ENCODE data around the gene BCKDHA. TPM values are rescaled to one million over a fixed set of nuclear protein-coding genes. Genes with fewer than 3 reads are reported as not detected.

Gene BCKDHA
- total and polyA plus RNA-seq, 2 donors (not counting 3 experiments of a cell fraction or from before 2014, with no cell fraction given) = 16.5 to 50.4 TPM

GRCh38 chr19:41416194-41416674 lies 18.6 kb downstream of the BCKDHA start:
- FAIRE-seq (no peak), DNase-seq (ENCODE audit: low read depth, low spot score) (no peak)
- H3K9ac ChIP-seq (replicated peaks; ENCODE audit: extremely low read depth, insufficient read depth, low read length) = no peak overlapping the region
- TF ChIP-seq MYC (IDR thresholded peaks at IDR 0.05; ENCODE audit: low read depth, low read length) (no peak), FOS (IDR thresholded peaks at IDR 0.05; ENCODE audit: borderline replicate concordance, insufficient read depth, low read length) (no peak), EZH2 (IDR thresholded peaks at IDR 0.05; ENCODE audit: borderline replicate concordance, low read depth, low read length, severe bottlenecking) (no peak), CTCF (IDR thresholded peaks at IDR 0.05; ENCODE audit: extremely low read depth in 1 of 2, insufficient read depth in 1 of 2, low read depth in 1 of 2, low read length in 2 of 2) (no peak)
- H3K27ac ChIP-seq (ENCODE audit: insufficient read depth, low read depth, low read length) = no peak overlapping the region
- CTCF ChIA-PET = no interaction called here
- no peaks in the 10 kb centered on the region for H3K27me3 ChIP-seq (ENCODE audit: control insufficient read depth in 2 of 2, insufficient read depth in 2 of 2, low read length in 2 of 2)
- POLR2A ChIA-PET = no interaction called here
- H3K9me1 ChIP-seq (replicated peaks; ENCODE audit: control insufficient read depth, extremely low read depth, insufficient read depth, low read length) = no peaks in the 10 kb centered on the region
- H3K4me2 ChIP-seq (ENCODE audit: insufficient read depth, low read length) = no peak overlapping the region
- H3K4me1 ChIP-seq (ENCODE audit: control insufficient read depth, extremely low read depth, insufficient read depth, low read length) = no peaks in the 10 kb centered on the region
- H3K4me3 ChIP-seq (replicated peaks in 1 of 3; ENCODE audit: insufficient read depth in 1 of 3, low read depth in 1 of 3, low read length in 3 of 3) = no peak overlapping the region
- H3K79me2 ChIP-seq (ENCODE audit: control insufficient read depth, insufficient read depth, low read length) = no peaks in the 10 kb centered on the region
- intact Hi-C loops (cut with micrococcal nuclease) = no loop called here
- peaks cover 0 to 35% of the 10 kb centered on the region in 2 experiments for H3K36me3 ChIP-seq (ENCODE audit: control insufficient read depth in 2 of 2, extremely low read depth in 1 of 2, insufficient read depth in 2 of 2, low read length in 2 of 2)
- no TSS peak for BruUV-seq (replicated peaks)
- dilution Hi-C loops (cut with MboI; ENCODE audit: extremely low pct_ligation_motif_present, low sequenced_read_pairs) = no loop called here
- H4K20me1 ChIP-seq (replicated peaks; ENCODE audit: control insufficient read depth, extremely low read depth, insufficient read depth, low read length) = no peaks in the 10 kb centered on the region
- no peak overlapping the region for H2AFZ ChIP-seq (ENCODE audit: low read depth, low read length)
- no peaks in the 10 kb centered on the region for H3K9me3 ChIP-seq (replicated peaks; ENCODE audit: control insufficient read depth, insufficient read depth, low read length)

Measured in endothelial cell of umbilical vein (primary cell).